GM19467 (cell line): Measurements from ENCODE around the gene BRSK2.
"Not testable (repeated sequence)": the region's sequence is repeated elsewhere in the genome, so short reads cannot be mapped to it uniquely, and the experiment has no call there.

Experiments used
- ATAC-seq: cut with Tn5 transposase; IDR thresholded peaks from one replicate; pipeline ENCODE4 v1.9.1; 2021; ENCODE audit warnings: mild to moderate bottlenecking, moderate library complexity; ENCODE audit not compliant: unreplicated experiment

BRSK2 gene

GRCh38 chr11:1508491-1508891 lies 118.8 kb downstream of the BRSK2 start:
- no peak for ATAC-seq

DNA sequence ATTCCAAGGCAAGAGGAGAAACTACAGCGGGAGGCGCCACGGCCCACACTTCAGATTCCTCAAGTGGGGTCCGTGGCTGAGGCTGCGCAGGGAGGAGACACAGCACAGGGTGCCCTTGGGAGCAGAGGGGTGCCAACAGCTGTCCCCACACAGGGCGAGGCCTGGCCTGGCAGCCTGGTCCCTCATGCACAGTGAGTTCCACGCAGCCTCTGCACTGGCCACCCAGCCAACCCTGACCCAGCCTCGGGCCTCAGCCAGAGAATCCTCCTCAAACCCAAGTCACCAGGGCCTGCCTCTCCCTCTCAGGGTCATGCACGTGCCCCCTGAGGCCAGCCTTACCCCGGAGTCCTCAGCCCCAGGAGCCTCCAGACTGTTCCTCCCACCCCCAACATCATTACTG lies 119.3 kb downstream of the BRSK2 start:
- no peak for ATAC-seq

DNA sequence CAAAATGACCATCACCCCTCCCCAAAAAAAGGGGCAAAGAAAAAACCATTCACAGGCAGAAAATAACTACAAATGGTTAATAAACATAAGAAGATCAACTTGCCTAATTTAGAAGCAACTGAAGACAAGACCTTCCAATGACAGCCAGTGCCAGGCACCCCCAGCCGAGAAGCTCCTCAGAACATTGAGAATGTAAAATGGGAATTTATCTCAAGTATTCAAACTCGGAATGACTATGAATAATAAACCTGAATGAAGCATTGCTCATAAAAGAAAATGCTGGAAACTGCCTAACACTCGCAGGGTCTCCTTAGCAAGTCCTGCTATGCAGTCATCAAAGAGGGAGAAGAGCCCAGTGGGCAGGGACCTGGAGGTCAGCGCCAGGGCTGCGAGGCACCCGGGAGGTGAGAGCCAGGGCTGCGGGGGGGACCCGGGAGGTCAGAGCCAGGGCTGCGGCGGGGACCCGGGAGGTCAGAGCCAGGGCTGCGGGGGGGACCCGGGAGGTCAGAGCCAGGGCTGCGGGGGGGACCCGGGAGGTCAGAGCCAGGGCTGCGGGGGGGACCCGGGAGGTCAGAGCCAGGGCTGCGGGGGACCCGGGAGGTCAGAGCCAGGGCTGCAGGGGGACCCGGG lies 120.0 kb downstream of the BRSK2 start:
- ATAC-seq, result no peak

DNA sequence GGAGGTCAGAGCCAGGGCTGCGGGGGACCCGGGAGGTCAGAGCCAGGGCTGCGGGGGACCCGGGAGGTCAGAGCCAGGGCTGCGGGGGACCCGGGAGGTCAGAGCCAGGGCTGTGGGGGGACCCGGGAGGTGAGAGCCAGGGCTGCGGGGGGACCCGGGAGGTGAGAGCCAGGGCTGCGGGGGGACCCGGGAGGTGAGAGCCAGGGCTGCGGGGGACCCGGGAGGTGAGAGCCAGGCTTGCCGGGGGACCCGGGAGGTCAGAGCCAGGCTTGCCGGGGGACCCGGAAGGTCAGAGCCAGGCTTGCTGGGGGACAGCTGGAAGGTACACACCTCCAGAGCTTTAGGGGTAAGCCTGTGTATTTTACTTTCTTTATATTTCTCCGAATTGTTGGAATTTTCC lies 120.6 kb downstream of the BRSK2 start:
- not testable (repeated sequence) for ATAC-seq

DNA sequence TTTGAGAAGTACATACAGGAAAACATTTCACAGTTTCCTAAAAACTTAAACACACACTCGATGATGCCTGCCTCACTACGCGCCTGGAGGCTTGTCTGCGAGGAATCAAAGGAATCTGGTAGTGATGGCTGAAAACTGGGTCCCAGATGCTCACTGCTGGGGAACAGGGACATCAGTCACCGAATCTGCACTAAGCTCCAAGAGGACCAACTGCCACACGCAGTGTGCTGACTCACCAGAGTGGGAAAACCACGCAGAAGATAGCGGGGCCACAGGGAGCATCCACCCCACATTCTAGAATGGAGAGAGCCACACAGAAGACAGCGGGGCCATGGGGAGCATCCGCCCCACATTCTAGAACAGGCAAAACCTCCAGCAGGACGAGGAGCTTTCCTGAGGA lies 121.2 kb downstream of the BRSK2 start:
- no peak for ATAC-seq

GRCh38 chr11:1511937-1512496 lies 122.3 kb downstream of the BRSK2 start:
- ATAC-seq, result no peak
